Bronchial epithelial cell (primary cell): ENCODE measurements around the gene ABCG8. TPM values are rescaled to one million over a fixed set of nuclear protein-coding genes. Genes with fewer than 3 reads are reported as not detected.

Experiments
- DNase-seq: peaks from one replicate; pipeline ENCODE4 v3.0.0-alpha.2; 2010; ENCODE audit warnings: low read depth
- FAIRE-seq: peaks from 2 replicates; lab custom pipeline; 2011; peaks lifted over from hg19 to GRCh38; lab: Jason Lieb, UNC
- H3K27me3 ChIP-seq: 2 replicates; pipeline ENCODE4 v1.5.1; 2011; ENCODE audit warnings: low read length; ENCODE audit not compliant: control insufficient read depth, insufficient read depth
- H3K36me3 ChIP-seq: 2 replicates; pipeline ENCODE4 v1.5.1; 2011; ENCODE audit warnings: low read length; ENCODE audit not compliant: control insufficient read depth, insufficient read depth
- H3K4me3 ChIP-seq: 2 replicates; pipeline ENCODE4 v1.5.1; 2011; ENCODE audit warnings: mild to moderate bottlenecking, low read depth, low read length, control low read depth
- CTCF ChIP-seq: IDR thresholded peaks from 2 replicates; pipeline ENCODE4 v1.5.1; 2011; ENCODE audit warnings: mild to moderate bottlenecking, moderate library complexity, low read length, control low read depth, inconsistent platforms; ENCODE audit not compliant: insufficient read depth, severe bottlenecking
- total RNA-seq: library from RNA; depleted of rRNA; stranded (reverse); fragments of >200 nt; gene quantifications from 2 replicates; pipeline ENCODE4 v1.2.1, GENCODE V29; 2014

The ABCG8 gene
- total RNA-seq, 1 donor from 2014 or later, result not detected

DNA sequence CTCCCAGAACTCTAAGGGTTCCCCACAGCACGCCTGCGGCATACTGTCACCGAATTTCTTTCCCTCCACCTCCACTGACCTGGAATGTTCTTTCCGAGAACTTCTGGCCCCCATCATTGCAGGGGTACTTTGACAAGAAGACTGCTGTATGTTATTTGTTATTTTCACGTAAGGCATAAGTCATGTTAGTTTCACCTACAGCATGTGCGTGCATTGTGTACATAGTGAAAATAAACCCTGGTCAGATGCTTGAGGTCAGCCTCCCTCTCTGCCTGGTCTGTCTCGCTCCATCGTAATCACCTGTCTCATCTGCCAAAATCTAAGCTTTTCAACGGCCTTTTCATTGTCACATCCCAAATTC is 4.1 kb downstream of the ABCG8 start:
- DNase-seq, result no peak
- no peak for TF ChIP-seq CTCF
- Histone ChIP-seq H3K36me3 (no peaks in the 10 kb centered on the region), H3K4me3 (no peak overlapping the region), H3K27me3 (peaks cover 2% of the 10 kb centered on the region)
- peak; percentile 13 for FAIRE-seq

GRCh38 chr2:43845181-43845580 is 6.4 kb downstream of the ABCG8 start:
- TF ChIP-seq CTCF, result no peak
- DNase-seq, result no peak
- H3K36me3 ChIP-seq, result no peaks in the 10 kb centered on the region
- H3K4me3 ChIP-seq, result no peak overlapping the region
- peaks cover 2% of the 10 kb centered on the region for H3K27me3 ChIP-seq
- FAIRE-seq, result no peak

DNA sequence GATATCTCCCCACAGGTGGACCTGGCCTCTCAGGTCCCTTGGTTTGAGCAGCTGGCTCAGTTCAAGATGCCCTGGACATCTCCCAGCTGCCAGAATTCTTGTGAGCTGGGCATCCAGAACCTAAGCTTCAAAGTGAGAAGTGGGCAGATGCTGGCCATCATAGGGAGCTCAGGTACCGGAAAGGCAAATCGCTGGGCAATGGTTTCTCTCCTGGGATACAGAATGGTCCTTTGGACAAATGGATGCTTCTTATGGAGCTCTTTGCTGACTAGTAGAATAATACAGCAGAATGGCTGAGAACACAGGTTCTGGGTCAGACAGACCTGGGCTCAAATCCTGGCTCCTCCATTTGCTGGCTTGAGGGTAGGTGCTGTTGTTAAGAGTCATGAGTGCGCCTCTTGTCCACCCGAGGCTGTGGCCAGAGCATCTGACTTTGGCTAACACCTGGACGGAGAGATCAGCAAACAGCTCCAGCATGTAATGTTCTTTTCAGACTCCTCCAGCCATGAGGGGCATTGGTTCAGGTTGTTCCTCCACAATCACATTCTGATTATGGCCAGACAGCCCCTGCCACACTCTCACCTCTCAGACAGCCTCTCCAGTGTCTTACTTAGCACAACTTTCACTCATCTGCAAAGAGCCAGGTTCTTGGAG is 7.5 kb downstream of the ABCG8 start:
- Histone ChIP-seq H3K27me3 (peaks cover 2% of the 10 kb centered on the region), H3K36me3 (no peaks in the 10 kb centered on the region), H3K4me3 (no peak overlapping the region)
- FAIRE-seq, result no peak
- DNase-seq, result no peak
- TF ChIP-seq CTCF, result no peak

DNA sequence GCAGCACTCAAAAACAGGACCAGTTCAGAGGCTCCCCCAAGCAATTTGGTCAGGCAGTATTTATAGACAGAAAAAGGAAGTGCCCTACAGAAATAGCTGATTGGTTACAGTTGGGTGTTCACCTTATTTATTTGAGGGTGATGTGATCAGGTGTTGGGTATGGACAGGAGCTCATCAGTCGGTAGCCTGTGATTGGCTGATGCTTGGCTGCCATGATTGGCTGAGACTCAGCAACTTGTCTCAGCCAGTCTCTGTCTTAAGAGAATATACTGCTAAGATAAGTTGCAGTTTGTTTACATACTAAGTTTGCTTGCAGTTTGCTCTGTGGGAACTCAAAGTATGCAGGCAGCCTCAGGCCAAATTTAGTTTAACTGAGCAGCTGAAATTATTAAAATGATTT is 9.4 kb downstream of the ABCG8 start:
- DNase-seq (peak; percentile 12), FAIRE-seq (no peak)
- Histone ChIP-seq H3K36me3 (no peaks in the 10 kb centered on the region), H3K27me3 (no peaks in the 10 kb centered on the region), H3K4me3 (no peak overlapping the region)
- TF ChIP-seq CTCF, result no peak

DNA sequence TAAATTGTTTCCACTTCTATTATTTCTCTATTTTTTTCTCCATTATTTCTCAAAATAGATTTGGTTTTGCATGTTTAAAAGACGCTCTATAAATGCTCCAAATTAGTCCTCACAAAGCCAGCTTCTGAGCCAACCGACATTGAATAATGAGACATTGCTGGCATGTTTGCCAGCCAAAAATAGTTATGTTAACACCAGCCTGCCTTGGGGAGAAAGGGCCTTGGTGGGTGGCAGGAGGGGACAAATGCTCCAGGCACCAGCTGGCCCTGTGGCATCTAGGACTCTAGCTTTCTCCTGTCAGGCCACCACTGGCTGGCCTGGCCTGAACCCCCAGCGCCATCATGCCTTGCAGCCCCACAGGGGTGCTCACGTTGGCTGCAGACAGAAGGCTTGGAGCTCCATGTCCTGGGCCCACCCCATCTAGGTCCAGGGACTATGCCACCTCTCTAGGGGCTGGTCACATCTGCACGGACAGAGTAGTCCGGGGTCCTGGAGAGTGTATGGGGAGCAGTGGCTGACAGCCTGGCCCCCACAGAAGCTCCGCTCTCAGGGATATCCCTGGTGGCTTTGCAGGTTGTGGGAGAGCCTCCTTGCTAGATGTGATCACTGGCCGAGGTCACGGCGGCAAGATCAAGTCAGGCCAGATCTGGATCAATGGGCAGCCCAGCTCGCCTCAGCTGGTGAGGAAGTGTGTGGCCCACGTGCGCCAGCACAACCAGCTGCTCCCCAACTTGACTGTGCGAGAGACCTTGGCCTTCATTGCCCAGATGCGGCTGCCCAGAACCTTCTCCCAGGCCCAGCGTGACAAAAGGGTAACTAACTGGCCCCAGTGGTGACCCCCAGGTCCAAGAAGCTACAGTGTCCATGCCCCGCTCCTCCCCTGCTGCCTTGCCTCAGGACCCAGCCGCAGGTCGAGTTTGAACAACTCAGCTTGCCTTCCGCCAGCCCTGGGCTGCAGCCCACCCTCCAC is 12.5 kb downstream of the ABCG8 start:
- Histone ChIP-seq H3K27me3 (peaks cover 3% of the 10 kb centered on the region), H3K4me3 (no peak overlapping the region), H3K36me3 (no peaks in the 10 kb centered on the region)
- TF ChIP-seq CTCF, result no peak
- FAIRE-seq, result no peak
- no peak for DNase-seq
